Hematopoietic multipotent progenitor cell treated with erythropoietin and hydrocortisone succinate and interleukin-3 and kit ligand, for 8 days (in vitro differentiated cells): ENCODE results near the gene VENTX.

Source experiments
- DNase-seq: peaks from one replicate; pipeline ENCODE4 v3.0.0-alpha.2; 2015

The VENTX gene

DNA sequence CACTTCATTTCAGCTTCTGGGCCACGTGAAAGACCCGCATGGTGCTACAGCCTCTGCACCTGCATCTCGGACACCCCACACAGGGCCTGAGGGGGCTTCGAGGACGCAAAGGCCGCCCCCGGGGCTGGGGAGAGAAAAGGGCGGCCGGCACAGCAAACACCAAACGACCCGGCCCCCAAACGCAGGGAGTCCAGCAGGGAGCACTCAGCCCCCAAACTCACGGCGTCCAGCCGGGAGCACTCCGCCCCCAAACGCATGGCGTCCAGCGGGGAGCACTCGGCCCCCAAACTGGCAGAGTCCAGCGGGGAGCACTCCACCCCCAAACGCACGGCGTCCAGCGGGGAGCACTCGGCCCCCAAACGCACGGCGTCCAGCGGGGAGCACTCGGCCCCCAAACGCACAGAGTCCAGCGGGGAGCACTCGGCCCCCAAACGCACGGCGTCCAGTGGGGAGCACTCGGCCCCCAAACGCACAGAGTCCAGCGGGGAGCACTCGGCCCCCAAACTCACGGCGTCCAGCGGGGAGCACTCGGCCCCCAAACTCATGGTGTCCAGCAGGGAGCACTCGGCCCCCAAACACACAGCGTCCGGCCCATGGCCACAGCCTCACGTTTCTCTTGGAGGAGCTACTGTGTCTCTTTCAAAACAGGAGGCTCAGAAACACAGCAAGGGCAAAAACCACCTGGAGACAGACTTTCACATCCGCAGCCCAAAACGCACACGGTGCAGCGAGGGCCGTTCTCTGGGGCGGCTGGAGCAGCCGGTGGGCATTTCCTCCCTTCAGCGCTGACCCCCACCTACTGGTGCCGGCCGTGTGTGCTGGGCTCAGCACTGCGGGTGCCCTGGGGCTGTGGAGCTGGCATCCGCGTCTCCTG, 34.6 kb upstream of the VENTX start:
- no peak for DNase-seq

DNA sequence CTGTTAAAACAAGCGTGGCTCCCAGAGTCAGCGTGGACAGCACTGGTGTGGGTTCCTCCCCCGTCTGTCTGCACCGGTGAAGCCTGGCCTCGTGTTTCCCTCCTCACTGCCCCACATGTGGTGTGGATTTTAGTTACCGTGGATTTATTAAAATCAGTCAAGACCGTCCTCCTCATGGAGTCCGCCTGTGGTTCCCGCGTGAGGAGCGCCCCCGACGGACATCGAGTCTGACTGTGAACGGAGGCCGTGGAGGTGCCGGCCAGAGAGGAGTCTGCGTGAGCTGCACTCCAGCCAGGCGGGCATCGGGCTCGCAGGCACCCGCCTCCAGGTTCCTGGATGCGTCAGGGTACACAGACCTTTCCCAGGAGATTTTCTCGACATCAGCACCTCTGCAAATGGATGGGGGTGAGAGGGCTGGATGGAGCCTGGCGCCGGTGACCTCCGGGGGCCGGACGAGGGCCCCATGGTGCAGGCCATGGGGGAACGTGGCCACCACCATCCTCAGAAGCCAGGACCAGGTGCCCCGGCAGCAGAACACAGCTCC, 33.9 kb upstream of the VENTX start:
- no peak for DNase-seq

DNA sequence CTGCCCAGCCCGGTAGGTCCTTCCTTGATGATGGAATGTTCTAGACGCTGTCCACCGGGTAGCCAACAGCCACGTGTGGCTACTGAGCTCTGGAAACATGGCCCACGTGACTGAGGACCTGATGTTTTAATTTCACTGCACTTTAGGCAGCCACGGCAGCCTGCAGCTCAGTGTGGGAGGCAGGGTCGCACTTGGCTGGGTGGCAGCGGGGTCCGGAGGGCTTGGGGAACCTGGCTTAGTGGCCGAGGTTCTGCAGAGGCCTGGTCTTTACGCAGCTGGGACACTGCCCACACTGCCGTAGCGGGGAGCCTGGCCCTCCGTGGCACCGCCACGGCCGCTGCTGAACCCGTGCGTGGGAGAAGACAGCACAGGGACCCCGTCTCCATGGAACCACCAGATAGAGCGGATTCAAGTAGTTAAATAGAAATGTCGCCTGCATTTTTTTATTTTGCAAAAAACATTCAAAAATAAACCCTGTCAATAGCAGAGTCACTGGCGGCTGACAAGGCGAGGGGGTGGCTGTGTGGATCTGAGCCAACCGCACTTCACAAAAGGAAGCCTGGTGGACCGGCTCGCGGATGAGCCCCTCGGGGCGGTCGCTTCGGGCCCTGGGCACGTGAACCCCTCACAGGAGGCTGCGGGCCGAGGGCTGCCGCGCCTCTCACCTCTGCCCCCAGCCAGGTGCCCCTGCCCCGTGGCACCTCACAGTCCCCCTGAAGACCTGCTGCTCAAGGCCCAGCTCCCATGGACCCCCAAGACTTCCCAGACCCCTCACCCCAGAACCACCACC, 33.2 kb upstream of the VENTX start:
- no peak for DNase-seq

GRCh38 chr10:133205146-133205545, 32.5 kb upstream of the VENTX start:
- DNase-seq: no peak

- DNase-seq: no peak
Observed at GRCh38 chr10:133206356-133207040, 31.2 kb upstream of the VENTX start.

DNA sequence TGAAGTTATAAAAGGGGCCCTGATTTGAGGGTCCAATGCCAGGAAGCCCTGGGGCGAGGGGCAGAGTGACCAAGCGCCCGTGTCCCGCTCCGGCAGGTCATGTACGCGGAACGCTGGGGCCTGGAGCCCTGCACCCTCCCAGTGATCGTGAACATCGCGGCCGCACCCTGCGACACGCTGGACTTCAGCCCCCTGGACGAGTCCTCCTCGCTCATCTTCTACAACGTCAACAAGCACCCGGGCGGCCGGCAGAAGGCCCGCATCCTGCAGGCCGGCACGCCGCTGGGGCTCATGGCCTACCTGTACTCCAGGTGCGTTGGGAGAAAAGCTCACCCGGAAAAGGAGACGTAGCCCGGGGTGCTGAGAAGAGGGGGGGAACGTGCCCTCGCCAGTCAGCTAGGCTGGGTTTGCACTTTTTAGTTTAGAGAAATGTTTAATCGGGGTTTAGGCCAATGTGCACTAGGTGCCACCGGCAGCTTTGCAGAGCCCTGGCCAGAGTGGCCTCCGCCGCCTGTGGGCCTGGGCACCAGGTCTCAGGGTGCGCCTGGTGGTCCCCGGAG, 30.5 kb upstream of the VENTX start:
- DNase-seq: no peak

- DNase-seq: no peak
Observed at GRCh38 chr10:133207627-133208026, 30.0 kb upstream of the VENTX start.

DNA sequence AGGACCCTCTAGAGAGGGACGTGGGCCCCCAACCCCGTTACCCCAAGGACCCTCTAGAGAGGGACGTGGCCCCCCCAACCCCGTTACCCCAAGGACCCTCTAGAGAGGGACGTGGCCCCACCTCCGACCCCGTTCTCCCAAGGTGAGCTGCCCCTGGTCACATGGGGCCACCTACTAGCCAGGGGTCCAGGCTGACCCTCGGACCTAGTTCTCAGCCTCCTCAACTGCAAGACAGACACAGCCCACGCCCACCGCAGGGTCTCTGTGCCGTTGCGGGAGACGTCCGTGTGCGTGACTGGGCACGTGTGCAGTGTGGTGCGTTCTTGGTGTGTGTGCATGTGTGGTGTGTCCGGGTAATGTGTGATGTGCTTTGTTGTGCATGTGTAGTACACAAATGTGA, 29.2 kb upstream of the VENTX start:
- no peak for DNase-seq

DNA sequence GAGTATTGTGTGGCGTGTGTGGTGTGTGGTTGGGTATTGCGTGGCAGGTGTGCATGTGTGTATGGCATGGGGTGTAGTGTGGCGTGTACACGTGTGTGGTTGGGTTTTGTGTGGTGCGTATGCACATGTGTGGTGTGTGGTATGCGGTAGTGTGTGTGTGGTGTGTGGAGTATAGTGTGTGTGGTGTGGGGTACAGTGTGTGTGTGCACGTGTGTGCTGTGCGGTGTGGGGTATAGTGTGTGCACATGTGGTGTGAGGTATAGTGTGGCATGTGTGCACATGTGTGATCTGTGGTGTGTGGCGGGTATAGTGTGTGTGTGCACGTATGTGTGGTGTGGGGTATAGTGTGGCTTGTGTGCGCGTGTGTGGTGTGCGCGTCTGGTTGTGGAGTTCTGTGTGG, 28.5 kb upstream of the VENTX start:
- no peak for DNase-seq

DNA sequence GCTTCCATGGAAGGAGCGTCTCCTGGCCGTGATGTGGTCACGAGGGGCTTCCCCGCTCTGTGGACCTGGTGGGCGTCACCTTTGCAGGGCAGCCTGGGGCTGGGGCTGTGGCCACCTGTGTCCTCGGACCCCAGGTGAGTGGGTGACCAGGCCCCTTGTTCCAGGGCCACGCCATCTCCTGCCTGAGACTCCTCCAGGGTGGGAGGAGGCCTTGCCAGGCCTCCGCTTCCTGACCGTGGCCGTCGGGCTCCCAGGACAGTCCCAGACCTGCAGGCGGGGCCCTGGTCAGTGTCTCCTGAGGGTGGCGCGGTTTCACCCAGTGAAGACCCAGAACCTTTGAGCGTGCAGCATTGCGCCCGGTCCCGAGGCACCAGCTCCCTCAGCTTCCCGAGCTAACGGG, 28.0 kb upstream of the VENTX start:
- no peak for DNase-seq

DNA sequence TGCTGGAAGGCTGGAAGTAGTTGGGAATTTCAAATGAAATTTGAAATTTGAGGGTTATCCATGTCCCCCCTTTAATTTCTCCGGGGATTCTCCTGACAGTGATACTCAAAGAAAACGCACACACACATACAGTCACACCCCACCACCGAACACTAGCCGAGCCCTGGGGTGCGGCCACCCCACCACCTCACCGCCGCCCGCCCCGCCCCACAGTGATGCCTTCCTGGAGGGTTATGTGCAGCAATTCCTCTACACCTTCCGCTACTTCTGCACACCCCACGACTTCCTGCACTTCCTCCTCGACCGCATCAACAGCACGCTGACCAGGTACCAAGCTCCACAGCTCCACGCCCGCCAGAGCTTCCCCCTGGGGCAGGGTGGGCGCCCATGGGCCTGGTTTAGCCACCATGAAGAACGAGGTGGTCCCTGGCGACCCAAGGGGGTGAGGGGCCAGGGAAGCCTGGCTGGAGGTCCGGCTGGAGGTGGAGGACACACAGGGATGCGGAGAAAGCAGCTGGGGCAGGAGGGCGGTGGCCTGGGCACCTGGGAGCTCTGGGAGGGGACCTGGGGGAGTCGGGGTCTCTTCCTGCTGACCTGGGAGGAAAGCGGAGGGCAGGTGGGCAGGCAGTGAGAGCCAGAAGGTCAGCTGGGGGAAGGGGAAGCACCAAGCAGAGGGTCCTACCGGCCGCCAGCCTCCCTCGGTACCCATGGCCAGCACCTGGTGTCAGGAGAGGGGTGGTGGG, 27.1 kb upstream of the VENTX start:
- DNase-seq: no peak

DNA sequence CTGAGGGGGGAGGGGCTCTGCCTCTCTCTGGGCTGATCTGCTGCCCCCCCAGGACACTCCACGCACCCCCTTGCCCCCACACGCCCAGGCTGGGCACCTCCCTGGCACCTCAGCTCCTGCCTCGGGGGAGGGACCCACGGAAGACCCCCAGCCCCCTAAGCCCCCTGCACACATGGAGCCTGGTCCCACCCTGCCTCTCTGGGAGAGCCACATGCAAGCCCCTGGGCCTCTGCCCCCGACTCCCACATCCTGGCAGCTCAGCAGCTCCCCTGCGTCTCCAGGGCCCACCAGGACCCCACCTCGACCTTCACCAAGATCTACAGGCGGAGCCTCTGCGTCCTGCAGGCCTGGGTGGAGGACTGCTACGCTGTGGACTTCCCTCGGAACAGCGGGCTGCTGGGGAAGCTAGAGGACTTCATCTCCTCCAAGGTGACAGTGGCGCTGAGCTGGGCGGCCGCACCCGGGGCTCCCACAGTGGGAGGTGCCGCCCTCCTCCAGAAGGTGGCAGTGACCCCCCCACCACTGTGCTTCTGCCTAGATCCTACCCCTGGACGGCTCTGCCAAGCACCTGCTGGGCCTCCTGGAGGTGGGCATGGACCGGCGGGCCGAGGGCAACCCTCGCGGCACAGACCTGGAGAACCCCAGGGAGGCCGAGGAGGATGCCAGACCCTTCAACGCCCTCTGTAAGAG, 26.4 kb upstream of the VENTX start:
- no peak for DNase-seq

DNA sequence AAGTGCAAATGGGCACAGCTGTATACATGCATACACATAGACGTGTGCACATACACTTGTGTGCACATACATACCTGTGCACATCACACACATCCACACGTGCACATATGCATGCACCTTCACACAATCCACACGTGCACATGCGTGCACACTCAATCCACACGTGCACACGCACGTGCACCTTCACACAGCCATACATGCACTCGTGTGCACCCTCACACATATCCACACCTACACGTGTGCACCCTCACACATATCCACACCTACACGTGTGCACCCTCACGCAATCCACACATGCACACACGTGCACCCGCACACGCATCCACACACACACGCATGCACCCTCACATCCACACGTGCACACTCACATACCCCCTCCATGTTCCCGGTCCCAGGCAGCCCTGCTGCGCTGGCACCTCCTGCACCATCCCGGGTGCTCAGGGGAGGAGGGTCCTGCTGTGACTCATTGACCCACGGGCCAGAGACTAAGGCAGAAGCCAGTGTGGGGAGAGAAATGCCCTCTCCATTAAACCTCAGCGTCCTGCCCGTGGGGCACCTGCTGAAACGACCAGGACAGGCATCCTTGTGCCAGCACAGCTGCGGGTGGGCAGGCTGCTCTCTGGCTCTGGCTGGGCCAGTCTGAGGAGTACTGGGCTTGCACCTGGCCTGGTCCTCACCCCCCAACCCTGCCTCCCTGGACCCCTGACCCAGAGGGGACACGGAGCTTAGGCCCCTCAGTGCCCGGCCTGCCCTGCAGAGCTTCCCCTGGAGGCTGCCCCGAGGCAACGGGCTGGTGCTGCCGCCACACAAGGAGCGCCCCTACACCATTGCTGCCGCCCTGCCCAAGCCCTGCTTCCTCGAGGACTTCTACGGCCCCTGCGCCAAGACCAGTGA, 25.4 kb upstream of the VENTX start:
- no peak for DNase-seq

DNA sequence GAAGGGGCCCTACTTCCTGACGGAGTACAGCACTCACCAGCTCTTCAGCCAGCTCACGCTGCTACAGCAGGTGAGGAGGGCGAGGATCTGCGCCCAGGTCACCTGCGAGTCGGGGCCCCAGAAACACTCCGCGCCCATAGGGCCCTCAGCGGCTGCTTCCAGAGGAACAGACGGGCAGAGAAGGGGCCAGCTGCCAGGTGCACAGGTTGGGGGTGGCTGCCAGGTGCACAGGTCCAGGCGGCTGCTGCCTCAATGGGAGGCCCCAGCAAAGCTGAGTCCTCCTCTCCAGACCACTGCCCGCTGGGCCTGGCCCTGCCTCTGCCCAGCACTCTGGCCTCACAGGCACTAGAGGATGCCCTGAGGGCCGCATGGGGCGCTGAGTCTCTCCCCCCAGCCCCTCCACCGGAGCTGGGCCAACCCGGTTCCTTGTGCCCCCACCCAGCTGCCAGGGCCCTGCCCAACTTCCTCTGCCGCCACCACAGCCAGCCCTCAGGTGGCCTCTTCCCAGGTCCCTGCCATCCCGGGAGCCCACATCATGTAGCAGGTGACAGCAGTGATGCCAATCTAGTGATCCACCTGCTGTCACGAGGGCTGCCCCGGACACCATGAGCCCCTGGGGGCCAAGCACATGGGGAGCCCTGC, 24.7 kb upstream of the VENTX start:
- DNase-seq: no peak

DNA sequence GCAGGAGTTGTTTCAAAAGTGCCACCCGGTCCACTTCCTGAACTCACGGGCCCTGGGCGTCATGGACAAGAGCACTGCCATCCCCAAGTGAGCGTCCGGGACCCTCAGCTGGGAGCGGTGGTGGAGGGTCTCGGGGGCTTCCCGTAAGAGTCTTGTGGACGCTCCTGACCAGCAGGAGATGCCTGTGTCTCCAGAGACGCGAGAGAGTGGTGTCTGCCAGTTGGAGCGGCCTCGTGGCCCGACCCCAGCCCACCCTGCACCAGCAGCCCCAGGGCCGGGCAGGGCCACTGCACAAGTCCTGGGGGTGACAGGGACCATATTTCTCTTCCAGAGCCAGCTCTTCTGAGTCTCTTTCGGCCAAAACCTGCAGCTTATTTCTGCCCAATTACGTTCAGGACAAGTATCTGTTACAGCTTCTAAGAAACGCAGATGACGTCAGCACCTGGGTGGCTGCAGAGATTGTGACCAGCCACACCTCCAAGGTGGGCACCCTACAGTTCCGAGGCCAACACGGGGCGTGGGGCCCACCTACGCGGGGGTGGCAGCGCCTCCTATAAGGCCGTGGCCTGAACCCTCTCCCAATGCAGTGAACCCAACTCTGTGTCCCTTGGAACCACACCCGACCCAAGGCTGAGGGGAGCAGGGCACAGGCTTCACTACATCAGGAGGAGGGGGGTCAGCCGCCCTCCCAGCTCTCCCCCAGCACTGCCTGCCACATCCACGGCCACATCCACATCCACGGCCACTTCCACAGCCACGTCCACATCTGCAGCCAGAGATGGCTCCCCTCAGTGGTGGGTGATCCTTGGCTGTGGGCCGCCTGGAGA, 23.8 kb upstream of the VENTX start:
- DNase-seq: no peak

DNA sequence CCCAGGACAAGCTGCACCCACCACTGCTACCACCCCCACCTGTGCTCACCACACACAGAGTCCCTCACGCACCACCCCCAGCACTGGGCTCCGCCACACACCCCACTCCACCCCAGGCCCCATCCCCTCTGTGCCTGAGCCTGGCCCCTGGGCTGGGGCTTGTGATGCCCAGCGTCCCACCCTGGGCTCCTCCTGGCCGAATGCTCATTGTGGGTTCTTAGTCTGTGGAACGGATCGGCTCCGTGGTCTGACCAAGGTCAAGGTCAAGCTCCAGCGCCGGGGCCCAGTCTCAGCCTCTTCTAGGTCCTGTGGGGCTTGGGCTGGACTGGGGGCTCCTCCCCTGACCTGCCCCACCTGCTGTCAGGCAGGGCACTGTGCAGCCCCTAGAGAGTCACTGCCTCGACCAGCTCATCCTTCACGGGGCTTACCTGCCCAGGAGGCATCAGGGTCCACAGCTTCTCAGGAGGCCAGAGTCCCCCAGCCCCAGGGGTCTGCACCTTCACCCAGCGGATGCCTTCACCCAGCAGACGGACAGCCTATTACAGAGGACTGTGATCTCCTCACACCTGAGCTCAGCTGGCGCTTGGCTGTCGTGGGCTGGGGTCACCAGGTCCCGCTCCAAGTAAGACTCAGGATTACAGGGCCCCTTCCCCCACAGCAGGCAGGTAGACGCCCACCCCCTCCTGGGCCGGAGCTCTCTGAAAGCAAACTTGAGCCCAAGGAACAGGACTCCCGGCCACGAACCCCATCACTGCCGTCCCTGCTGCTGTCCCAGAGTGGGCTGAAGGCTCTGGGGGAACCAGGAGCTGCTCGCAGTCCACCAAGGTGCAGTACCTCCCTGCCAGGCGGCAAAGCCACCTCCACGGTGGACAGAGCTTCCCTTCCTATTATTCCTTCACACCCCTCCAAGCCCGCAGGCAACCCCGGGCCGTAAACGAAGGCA, 22.9 kb upstream of the VENTX start:
- DNase-seq: no peak

DNA sequence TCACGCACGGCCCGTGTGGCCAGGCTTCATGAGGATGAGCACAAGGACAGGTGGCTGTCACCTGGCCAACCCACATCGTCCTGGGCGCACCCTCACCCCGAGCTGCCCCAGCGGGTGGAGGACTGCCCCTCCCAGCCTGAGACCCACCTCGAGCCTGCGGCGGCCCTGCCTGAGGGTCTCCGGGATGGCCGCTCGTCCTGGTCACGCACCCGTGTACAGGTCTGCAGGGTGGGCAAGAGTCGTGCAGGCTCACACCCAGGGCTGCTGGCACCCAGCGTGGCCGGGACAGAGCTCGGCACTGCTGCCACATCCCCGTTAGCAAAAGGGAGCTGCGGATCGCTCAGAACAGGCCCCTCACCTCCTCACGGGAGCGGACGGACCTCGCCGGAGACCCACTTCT, 22.1 kb upstream of the VENTX start:
- no peak for DNase-seq

- no peak for DNase-seq
Observed at GRCh38 chr10:133216776-133217175, 20.9 kb upstream of the VENTX start.
